ENCODE results near the gene NACA2.
"Not testable (repeated sequence)": the region's sequence is repeated elsewhere in the genome, so short reads cannot be mapped to it uniquely, and the experiment has no call there.

NACA2 gene

GRCh38 chr17:61591018-61591417 lies at the start of gene NACA2:
NACA2 (minus strand) TSS chr17:61591219; CDS start chr17:61591180, 39 bp downstream.
- no peak for DNase-seq (ENCODE audit: low read depth)

GRCh38 chr17:61639818-61640217 lies 48.8 kb upstream of the NACA2 start:
- DNase-seq (ENCODE audit: low read depth), result no peak

GRCh38 chr17:61638087-61638486 lies 47.1 kb upstream of the NACA2 start:
- DNase-seq (ENCODE audit: low read depth), result no peak

GRCh38 chr17:61635913-61636432 lies 45.0 kb upstream of the NACA2 start:
- DNase-seq (ENCODE audit: low read depth), result no peak

GRCh38 chr17:61634942-61635538 lies 44.0 kb upstream of the NACA2 start:
- no peak for DNase-seq (ENCODE audit: low read depth)

- DNase-seq (ENCODE audit: low read depth), result no peak
These were observed 43.1 kb upstream of the NACA2 start for GRCh38 chr17:61634011-61634539.

- DNase-seq (ENCODE audit: low read depth), result no peak
These were observed 41.8 kb upstream of the NACA2 start for GRCh38 chr17:61632826-61633225.

GRCh38 chr17:61631800-61632199 lies 40.8 kb upstream of the NACA2 start:
- no peak for DNase-seq (ENCODE audit: low read depth)

- DNase-seq (ENCODE audit: low read depth), result not testable (repeated sequence)
These were observed 37.1 kb upstream of the NACA2 start for GRCh38 chr17:61628158-61628557.

- DNase-seq (ENCODE audit: low read depth), result no peak
These were observed 36.6 kb upstream of the NACA2 start for GRCh38 chr17:61627658-61628057.

GRCh38 chr17:61627125-61627524 lies 36.1 kb upstream of the NACA2 start:
- no peak for DNase-seq (ENCODE audit: low read depth)

- DNase-seq (ENCODE audit: low read depth), result no peak
These were observed 34.5 kb upstream of the NACA2 start for GRCh38 chr17:61625564-61625963.

GRCh38 chr17:61624951-61625350 lies 33.9 kb upstream of the NACA2 start:
- DNase-seq (ENCODE audit: low read depth), result no peak

- DNase-seq (ENCODE audit: low read depth), result no peak
These were observed 30.3 kb upstream of the NACA2 start for GRCh38 chr17:61621317-61621716.

- DNase-seq (ENCODE audit: low read depth), result no peak
These were observed 28.9 kb upstream of the NACA2 start for GRCh38 chr17:61619953-61620352.

- no peak for DNase-seq (ENCODE audit: low read depth)
These were observed 28.5 kb upstream of the NACA2 start for GRCh38 chr17:61619493-61619892.

- no peak for DNase-seq (ENCODE audit: low read depth)
These were observed 27.9 kb upstream of the NACA2 start for GRCh38 chr17:61618950-61619349.

GRCh38 chr17:61617330-61617729 lies 26.3 kb upstream of the NACA2 start:
- no peak for DNase-seq (ENCODE audit: low read depth)

GRCh38 chr17:61616783-61617182 lies 25.8 kb upstream of the NACA2 start:
- DNase-seq (ENCODE audit: low read depth), result no peak

GRCh38 chr17:61614219-61614618 lies 23.2 kb upstream of the NACA2 start:
- no peak for DNase-seq (ENCODE audit: low read depth)

- no peak for DNase-seq (ENCODE audit: low read depth)
These were observed 20.3 kb upstream of the NACA2 start for GRCh38 chr17:61611323-61611722.

- no peak for DNase-seq (ENCODE audit: low read depth)
These were observed 14.7 kb upstream of the NACA2 start for GRCh38 chr17:61605692-61606091.

GRCh38 chr17:61601297-61601696 lies 10.3 kb upstream of the NACA2 start:
- DNase-seq (ENCODE audit: low read depth), result no peak

GRCh38 chr17:61600621-61601020 lies 9.6 kb upstream of the NACA2 start:
- DNase-seq (ENCODE audit: low read depth), result no peak
